HG02588 (cell line): ENCODE results near the gene ALG2.
"Not testable (repeated sequence)": the region's sequence is repeated elsewhere in the genome, so short reads cannot be mapped to it uniquely, and the experiment has no call there.

ENCODE experiments used
- ATAC-seq: cut with Tn5 transposase; IDR thresholded peaks from one replicate; pipeline ENCODE4 v1.9.1; 2021; ENCODE audit warnings: mild to moderate bottlenecking, moderate library complexity; ENCODE audit not compliant: unreplicated experiment

The ALG2 gene

DNA sequence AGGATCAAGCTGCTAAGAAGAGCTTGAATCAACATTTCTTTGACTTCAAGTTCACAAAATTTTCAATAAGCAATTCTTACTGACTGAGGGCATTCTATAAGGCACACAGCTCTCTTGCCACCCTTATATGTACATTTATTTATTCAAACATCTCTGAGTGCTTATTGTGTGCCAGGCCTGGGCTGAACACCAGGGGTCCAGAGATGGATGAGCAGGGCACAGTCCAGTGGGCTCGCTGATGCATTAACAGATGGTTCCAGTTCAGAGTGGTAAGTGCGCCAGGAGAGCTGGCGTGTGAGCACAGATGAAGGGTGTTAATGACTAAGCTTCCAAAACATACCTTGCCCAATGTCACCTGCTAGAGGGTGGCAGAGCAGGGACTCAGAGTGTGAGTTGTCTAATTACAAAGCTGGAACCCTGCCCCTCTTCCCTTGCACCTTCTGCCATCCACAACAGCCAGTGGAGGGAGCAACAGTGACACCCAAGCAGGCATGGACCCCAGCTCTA, 24.6 kb downstream of the ALG2 start:
- ATAC-seq: no peak

DNA sequence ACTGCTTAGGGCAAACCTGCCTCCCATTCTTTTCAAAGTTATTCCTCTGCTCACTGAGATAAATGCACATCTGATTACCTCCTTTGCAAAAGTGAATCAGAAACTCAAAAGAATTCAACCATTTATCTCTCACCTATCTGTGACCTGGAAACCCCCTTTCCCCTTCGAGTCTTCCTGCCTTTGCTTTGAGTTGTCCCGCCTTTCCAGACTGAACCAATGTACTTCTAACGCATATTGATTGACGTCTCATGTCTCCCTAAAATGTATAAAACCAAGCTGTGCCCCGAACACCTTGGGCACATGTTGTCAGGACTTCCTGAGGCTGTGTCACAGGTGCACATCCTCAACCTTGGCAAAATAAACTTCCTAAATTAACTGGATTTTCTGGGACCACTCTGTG, 25.3 kb downstream of the ALG2 start:
- not testable (repeated sequence) for ATAC-seq

DNA sequence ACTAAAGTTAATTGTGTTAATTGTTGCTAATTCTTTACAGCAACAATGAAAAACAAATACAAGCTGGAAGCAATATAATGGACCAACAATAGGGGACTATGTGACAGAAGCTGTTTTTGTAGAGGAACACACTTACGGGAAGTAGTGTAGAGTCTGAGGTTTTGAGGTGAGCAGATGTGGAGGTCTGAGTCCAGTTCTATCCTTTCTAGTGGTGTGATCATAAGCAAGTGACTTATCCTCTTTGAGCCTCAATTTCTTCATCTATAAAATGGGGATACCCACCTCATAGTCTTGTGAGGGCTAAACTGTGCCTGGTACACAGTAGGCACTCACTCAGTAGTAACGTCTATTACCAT, 28.3 kb downstream of the ALG2 start:
- no peak for ATAC-seq

DNA sequence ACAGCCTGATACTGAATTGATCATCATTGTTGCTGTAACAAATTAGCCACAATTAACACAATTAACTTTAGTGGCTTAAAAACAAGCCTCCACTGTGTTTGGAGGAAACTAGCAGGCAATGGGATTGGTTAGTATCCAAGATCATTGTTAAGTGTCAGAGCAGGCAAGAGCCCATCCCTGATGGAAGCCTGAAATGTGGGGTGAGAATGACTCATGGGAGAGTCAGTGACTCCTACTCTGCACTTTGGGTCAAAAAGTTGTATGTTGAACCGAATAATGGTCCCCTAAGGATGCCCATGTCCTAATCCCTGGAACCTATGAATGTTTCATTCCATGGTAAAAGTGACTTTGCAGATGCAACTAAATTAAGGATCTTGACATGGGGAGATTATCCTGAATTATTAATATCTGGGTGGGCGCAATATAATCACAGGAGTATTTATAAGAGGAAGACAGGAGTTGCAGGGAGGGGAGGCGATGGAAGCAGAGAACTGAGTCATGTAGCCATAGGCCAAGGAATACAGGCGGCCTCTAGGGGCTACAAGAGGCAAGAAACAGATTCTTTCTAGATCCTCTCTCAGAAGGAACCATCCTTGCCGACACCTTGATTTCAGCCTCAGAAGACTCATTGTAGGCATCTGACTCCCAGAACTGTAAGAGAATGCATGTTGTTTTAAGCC, 28.8 kb downstream of the ALG2 start:
- no peak for ATAC-seq

DNA sequence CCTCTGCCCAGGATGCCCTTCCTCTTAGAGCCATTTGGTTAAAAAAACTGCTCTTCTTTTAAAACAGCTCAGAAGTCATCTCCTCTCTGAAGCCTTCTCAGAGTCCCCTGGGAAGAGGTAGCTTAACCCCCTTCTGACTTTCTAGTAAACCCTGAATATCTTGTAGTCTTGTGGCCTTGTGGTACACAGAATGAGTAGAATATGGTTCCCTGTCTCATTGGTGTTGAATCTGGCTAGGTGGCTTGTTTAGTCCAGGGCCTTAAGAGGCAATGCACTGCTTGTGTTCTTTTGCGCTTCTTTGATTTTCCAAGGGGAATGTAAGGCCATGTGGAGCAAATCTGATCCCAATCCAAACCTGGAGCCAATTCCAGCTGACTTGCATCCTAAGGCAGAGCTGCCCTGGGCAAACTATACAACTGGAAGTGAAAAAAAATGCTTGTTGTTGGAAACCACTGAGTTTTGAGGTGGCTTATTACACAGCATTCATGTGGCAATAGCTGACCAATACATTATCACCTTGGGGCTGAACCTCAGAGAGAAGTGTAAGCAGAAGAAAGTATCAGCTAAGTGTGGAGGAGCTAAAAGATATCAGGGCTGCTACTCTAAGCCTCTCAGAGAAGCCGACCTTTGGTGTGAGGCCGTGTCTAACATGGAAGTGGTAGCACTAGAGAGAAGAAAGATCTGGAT, 31.0 kb downstream of the ALG2 start:
- no peak for ATAC-seq

DNA sequence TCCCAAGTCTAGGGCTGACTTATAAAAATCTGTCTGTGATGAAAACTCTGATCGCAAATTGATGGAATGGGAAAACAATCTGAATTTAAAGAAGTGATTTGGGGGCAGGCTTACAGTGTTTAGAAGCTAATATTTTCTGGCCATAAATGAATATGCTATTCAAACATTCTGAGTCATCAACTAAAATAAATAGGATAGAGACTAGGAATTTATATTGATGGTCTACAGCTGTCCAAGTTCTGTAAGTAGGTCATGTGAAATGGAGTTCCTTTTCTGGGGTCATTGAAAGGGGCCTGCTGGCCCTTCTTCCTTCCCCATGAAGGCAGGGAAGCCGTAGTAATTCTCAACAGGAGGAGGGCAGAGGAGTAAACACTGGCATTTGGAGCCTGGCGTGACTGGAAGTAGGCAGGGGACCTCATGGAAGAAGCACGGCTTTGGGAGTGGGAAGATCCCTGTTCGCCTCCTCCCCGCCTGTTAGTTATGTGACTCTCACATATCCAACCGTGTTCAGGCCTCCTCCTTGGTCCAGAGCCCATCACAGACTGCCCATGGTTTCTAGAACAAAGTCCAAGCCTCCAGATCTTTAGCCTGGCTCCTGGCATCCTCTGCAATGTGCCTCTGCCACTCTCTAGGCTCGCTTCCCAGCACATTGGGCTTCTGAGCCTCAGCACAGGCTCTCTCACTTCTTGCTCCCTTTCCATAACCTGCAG, 31.7 kb downstream of the ALG2 start:
- no peak for ATAC-seq

DNA sequence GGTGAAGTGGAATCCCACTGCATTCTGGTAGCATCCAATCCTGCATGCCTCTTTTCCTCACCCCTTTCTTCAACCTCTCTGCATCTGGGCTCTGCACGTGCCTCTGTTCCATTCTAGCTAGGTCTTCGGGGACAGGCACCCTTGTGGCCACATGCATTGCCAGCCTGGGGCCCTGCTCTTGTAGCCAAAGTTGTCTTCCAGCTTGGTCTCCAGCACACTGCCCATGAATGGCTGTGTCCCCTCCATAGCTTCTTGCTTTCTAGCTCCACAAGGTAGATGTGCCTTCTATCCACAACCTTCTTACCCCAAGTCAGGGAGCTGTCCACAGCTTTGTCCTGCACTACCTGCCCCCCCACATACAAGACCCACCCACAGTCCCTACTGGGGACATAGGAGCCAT, 32.6 kb downstream of the ALG2 start:
- ATAC-seq: no peak

DNA sequence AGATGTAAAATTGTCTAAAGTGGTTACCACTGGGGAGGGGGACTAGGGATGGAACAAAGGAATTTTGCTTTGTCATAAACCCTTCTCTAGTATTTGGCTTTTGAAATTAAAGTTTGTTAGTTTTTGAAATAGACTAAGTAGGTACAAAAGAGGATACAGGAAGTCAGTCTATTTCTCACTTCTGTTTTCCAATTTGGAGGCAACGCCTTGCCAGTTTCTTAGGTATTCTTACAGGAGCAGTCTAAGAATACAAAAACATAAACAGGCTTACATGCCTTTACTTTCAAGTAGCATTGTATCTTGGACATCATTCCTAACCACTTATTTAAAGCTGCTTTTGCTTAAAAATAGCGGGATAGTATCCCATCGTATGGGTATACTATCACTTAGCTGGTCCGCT, 34.4 kb downstream of the ALG2 start:
- no peak for ATAC-seq

DNA sequence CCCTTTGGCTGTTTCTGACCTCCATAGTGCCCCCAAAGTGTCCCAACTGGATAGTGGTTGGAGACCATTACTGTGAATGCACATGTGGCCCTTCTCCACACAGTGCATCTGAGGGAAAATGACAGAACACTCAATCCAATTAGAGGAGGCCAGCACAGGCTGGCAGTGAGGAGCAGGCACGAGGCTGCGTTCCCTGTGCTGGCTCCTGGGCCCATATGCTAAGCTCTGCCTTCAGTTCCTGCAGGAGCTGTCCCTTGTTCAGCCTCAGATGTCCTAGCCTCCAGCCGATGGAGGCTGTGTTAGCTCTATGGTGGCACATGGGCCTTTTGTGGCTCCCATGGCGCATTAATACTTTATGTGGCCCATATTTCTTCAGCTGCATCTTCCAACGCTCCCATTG, 35.8 kb downstream of the ALG2 start:
- ATAC-seq: no peak

DNA sequence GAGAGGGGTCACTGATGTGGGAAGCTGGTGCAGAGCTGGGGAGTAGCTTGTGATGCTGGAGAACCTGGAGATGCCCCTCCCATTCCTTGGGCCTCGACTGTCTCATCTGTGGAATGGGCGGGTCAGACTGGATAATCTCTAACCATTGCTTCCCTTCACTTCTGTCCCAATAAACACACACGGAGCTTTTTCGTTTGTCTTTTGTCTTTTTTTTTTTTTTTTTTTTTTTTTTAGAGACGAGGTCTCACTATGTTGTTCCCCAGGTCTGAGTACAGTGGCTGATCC, 36.5 kb downstream of the ALG2 start:
- no peak for ATAC-seq

DNA sequence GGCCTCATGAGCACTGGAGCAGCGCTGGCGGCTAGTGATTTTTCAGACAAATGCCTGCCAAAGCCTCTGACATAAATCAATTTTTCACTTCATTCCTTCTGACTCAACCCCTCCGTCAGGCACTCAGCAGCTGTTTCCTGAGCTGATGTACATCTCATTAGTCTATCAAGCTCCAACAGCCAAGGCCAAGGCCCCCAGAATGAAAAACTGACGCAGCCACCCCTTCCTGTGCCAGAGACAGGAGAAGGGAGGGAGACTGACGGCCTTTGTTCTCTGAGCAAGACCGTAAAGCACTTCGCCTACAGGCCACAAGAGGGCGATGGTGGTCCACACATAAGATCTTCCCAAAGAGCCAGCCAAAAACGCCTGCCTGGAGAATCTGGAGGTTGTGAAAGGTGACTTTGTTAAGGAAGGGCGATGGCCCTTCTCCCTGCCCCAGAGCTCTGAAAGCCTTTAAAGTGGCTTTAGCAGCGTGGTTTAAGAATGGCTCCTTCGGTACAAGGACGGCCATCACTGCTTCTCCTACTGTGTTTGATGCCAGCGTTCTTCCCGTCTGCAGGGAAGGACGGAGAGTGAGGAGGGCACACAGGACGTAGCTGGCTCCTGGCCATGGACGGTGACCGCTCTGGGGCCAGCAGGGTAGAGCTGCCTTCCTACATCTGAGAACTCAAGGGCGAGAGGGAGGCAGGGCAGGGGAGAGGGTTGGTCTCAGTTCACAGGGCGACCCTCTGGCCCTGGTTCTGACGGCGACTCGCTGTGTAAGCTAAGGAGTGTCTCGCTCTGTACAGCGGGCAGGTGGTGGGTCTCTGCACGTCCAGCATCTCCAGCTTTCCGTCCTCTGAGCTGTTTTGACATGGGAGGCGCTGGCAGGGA, 37.0 kb downstream of the ALG2 start:
- peak; percentile 45 for ATAC-seq

DNA sequence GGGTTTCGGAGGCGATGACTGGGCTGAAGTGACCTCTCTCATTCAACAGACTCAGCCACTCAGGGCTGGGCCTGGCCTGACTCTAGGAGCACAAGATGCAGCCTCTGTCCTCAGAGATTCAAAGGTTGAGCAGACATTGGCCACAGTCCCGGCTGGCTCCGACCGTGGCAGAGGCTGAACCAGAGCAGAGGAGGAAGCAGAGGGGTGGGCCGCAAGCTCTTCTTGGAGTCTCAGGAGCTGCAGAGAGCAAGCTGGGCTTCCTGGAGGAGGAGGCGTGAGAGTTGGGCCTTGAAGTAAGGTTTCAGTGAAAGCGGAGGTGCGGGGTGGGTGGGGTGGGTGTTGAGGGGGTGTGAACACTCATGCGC, 37.6 kb downstream of the ALG2 start:
- ATAC-seq: no peak

DNA sequence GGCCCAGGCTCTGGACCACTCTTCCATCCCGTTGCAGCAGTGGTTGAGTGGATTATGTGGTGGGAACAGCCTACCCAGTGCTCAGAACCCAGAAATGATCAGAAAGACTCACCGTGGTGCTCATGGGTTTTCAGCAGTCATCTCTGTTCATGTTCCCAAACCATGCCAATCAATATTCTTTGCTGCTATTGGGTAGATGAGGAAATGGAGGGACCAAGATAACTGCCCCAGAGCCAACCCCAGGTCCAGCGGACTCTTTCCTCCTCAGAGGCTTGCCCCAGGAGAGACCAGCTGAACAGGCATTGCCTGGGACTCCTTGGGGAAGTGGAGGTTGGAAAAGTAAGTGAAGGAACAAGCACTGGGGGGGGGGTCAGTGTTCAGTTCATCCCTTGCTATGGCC, 38.1 kb downstream of the ALG2 start:
- ATAC-seq: no peak

DNA sequence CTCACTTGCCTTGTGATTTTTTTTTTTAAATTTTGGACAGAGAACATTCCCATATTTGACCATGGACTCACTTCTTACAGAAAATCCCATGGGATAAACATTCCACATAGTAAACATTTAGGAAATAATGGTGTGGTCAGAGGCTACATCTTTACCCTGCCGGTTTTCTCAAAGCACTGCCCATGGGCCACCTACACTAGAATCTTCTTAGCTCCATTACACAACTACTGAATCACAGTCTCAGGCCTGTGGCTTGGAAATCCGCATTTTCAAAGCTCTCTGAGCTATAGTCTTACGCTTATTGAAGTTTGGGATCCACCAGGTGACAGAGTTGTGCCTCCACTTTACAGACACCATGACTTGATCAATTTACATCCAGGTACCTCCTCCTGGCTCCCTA, 39.4 kb downstream of the ALG2 start:
- ATAC-seq: no peak

DNA sequence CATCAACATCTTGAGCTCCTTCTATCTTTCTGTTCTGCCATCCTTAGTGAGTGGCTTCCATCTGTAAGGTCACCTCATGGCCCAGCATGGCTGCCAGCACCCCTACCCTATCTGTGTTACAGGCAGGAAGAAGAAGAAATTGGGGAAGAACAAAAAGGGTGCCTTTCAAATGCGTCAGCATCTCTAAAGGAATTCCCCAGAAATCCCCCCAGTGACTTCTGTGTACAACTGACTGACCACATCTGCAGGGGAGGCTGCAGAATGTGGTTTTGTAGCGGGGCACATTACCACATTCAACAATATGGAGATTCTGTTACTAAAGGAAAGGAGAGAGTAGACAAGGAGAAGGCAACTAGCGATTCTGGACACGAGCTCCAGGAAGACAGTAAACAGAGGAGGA, 40.1 kb downstream of the ALG2 start:
- peak; percentile 55 for ATAC-seq

DNA sequence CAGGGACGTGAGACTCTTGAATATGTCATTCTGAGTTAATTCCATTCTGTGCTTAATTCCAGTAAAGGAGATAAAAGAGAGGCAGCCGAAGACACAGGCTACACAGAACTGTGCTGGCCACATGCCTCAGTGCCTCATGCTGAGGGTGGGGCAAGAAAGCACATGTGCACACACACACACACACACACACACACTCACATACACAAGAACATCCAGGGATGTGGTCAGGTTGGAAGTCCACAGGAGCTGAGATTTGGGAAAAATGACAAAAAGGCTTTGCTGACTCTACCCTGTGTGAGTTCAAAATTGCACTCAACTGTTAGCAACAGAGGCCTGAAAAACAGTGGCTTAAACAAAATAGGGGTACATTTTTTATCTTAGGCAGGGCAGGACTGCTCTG, 40.5 kb downstream of the ALG2 start:
- ATAC-seq: no peak

DNA sequence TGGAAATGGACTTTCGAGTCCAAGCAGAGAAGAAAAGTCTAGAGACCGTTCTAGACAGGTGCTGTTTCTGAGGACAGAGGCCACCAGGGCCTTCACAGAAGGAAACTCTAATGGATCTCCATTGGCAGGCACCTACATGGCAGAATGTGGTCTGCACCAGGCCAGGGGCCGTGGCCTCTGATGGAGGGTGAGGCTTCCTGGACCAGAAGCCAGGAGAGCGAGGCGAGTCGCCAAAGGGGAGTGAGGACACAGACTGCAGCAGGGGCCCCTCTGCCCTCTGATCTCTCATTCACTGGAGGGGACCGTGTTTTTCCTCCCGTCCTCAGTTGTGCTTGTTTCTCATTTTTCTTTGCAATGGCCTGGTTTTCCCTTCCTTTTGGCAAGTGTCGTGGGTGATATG, 41.1 kb downstream of the ALG2 start:
- ATAC-seq: no peak

DNA sequence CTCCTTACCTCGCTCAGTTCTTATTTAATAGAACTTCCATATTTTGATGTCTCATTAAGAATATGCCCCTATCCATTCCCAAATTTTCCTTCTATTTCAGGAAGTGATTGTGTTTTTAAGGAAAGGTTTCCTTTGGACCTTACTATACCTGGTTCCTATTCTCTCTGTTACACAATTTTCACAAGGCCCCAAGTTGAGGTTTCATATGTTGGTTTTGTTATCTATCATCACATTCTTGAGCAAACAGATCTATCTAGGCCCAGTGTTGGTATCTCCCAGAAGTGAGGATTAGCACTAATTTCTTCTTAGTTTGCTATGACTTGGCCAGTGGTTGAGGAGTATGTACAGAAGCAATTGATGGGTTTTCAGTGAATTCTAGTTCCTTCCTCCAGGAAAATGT, 41.5 kb downstream of the ALG2 start:
- peak; percentile 50 for ATAC-seq

DNA sequence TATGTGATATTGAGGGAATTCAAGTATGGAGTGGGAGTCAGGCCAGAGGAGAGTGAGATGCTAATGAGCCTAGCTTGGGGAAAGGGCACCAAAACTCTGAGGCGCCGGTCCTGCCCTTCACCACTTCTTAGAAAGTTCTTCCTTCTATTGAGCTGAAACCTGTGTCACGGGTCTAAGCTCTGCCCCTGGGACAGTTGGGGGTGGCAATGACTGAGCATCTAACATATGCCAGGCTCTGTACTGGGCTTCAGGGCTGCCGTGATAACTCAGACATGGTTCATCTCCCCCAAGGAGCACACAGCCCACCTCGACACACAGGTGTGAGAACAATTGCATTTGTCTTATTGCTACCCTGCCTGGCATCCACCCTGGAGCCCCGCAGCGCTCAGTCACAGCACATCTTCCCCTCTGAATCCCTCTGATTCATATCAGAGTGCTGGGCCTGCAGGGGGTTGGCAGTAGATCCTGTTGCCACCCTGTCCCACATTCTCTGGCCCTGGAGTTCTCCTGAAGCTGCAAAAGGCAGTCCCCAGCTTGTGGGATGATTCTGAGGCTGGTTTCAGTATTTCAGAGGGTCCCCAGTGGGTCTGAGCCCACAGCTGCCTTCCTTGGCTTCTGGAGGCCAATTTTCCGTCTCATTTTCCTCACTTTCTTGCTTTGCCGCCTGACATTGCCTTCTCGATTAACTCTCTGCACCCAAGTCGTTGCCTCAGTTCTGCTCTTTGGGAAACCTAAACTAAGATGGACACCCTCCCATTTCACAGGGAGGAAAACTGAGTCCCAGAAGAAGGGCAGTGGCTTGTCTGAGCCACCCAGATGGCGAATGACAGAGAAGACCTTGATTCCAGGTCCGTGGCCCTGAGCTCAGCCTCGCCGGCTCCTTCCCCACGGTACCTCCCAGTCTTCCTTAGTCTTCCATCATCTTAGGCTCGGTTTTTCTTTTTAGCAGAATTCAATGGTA, 42.5 kb downstream of the ALG2 start:
- ATAC-seq: no peak

DNA sequence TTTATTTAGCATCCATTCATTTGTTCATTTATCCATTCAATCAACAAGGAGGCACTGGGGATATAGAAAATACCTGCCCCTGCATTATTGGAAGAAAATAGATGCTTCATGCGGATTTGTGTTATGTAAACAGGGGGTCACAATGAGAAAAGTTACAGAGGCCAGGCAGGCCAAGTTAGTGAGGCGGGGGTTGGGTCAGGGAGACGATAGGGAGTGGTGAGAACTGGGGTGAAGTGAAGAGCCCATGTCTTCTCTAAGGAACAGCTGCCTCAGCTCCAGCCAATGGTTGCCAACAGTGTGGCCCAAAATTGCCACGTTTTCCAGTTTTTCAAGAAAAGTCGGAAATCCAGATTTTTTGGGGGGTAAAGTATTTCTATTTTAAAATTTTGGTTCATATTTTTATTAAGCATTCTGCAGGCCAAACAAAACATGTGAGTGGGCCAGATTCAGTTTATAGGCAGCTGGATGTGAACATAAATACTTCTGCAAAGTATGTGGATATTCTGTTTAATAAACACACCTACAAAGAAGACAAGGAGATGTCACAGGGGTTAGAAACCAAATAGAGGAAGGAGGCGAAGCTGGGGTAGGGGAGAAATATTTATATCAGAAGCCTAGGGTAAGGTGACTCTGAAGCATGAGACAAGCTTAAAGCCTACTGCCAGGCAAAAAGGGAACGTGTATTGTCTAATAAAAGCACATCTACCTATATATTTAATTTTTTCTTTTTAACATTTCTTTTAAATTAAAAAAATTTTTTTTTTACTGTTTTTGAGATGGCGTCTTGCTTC, 44.0 kb downstream of the ALG2 start:
- no peak for ATAC-seq
